Loucy (cell line): ENCODE measurements around the gene PRTFDC1.
A peak's percentile ranks its signal among the peaks of the same experiment; 100 is the strongest.

Experiments used
- H2AFZ ChIP-seq: fragments of 200-600 bp; sonication (generic); 2 replicates; pipeline ENCODE4 v1.6.0; 2016; ENCODE audit warnings: antibody characterized with exemption, mild to moderate bottlenecking, low read length, moderate library complexity
- H3F3A ChIP-seq: fragments of 200-600 bp; 2 replicates; pipeline ENCODE4 v1.6.0; 2016; ENCODE audit warnings: antibody characterized with exemption, low read depth, mild to moderate bottlenecking
- H3K27me3 ChIP-seq: fragments of 200-600 bp; sonication (generic); 2 replicates; pipeline ENCODE4 v1.6.1; 2014; ENCODE audit warnings: low read length, mild to moderate bottlenecking; ENCODE audit not compliant: insufficient read depth, poor library complexity, severe bottlenecking
- H3K36me3 ChIP-seq: fragments of 200-600 bp; sonication (generic); 2 replicates; pipeline ENCODE4 v1.6.1; 2016; ENCODE audit warnings: low read length; ENCODE audit not compliant: insufficient read depth
- H3K4me1 ChIP-seq: fragments of 200-600 bp; sonication (generic); 2 replicates; pipeline ENCODE4 v1.5.1; 2014; ENCODE audit warnings: low read length, mild to moderate bottlenecking; ENCODE audit not compliant: insufficient read depth, poor library complexity, severe bottlenecking
- H3K4me2 ChIP-seq: fragments of 200-600 bp; sonication (generic); 2 replicates; pipeline ENCODE4 v1.6.0; 2014; ENCODE audit warnings: antibody characterized with exemption, low read length, low read depth, mild to moderate bottlenecking; ENCODE audit not compliant: poor library complexity, severe bottlenecking
- H3K4me3 ChIP-seq: fragments of 200-600 bp; sonication (generic); 2 replicates; pipeline ENCODE4 v1.5.1; 2014; ENCODE audit warnings: low read length, mild to moderate bottlenecking, mixed read lengths; ENCODE audit not compliant: poor library complexity, severe bottlenecking
- H3K79me2 ChIP-seq: fragments of 200-600 bp; sonication (generic); 2 replicates; pipeline ENCODE4 v1.6.1; 2014; ENCODE audit warnings: low read length; ENCODE audit not compliant: insufficient read depth
- H3K9ac ChIP-seq: fragments of 200-600 bp; sonication (generic); 2 replicates; pipeline ENCODE4 v1.6.0; 2014; ENCODE audit warnings: mild to moderate bottlenecking, low read depth, low read length, moderate library complexity; ENCODE audit not compliant: poor library complexity, severe bottlenecking
- H3K9me2 ChIP-seq: fragments of 200-600 bp; sonication (generic); replicated peaks from 2 replicates; pipeline ENCODE4 v1.6.1; 2016; ENCODE audit warnings: low read depth, low read length, mixed read lengths
- H3K9me3 ChIP-seq: fragments of 200-600 bp; sonication (generic); 2 replicates; pipeline ENCODE4 v1.6.1; 2014; ENCODE audit warnings: mild to moderate bottlenecking, antibody characterized with exemption, low read length, low read depth; ENCODE audit not compliant: insufficient read depth
- H4K20me1 ChIP-seq: fragments of 200-600 bp; sonication (generic); 2 replicates; pipeline ENCODE4 v1.6.0; 2014; ENCODE audit warnings: antibody characterized with exemption, low read length, mild to moderate bottlenecking; ENCODE audit not compliant: insufficient read depth, poor library complexity, severe bottlenecking
- CTCF ChIP-seq: fragments of 200-600 bp; sonication (generic); conservative IDR thresholded peaks from 2 replicates; pipeline ENCODE4 v1.5.1; 2014; ENCODE audit warnings: mild to moderate bottlenecking, antibody characterized with exemption, low read length
- EZH2phosphoT487 ChIP-seq: fragments of 200-600 bp; IDR thresholded peaks from 2 replicates; pipeline ENCODE4 v1.6.1; 2018; ENCODE audit warnings: antibody characterized with exemption, mild to moderate bottlenecking, moderate library complexity, borderline replicate concordance

Gene PRTFDC1

GRCh38 chr10:24952707-24953645 is 570 bp upstream of the PRTFDC1 start:
- peaks cover 9% of the 10 kb centered on the region for H3K27me3 ChIP-seq
- peak overlapping the region; percentile 87 for H3K4me2 ChIP-seq
- H3K9me2 ChIP-seq, result no peaks in the 10 kb centered on the region
- H3K9ac ChIP-seq, result peak overlapping the region; percentile 59
- H3K36me3 ChIP-seq, result no peaks in the 10 kb centered on the region
- no peaks in the 10 kb centered on the region for H4K20me1 ChIP-seq
- peak; percentile 38 for TF ChIP-seq CTCF
- TF ChIP-seq EZH2phosphoT487, result no peak
- H2AFZ ChIP-seq, result peak overlapping the region; percentile 96
- H3K4me3 ChIP-seq, result peak overlapping the region; percentile 72
- H3F3A ChIP-seq, result no peaks in the 10 kb centered on the region
- H3K9me3 ChIP-seq, result no peaks in the 10 kb centered on the region
- H3K79me2 ChIP-seq, result no peaks in the 10 kb centered on the region
- peaks cover 8% of the 10 kb centered on the region for H3K4me1 ChIP-seq

GRCh38 chr10:24951201-24952142 is 934 bp downstream of the PRTFDC1 start:
- Histone ChIP-seq H3K9me3 (no peaks in the 10 kb centered on the region), H3K9me2 (no peaks in the 10 kb centered on the region), H3K27me3 (peaks cover 9% of the 10 kb centered on the region), H3K4me2 (peak overlapping the region; percentile 87), H2AFZ (peak overlapping the region; percentile 96), H3K9ac (peak overlapping the region; percentile 59), H3F3A (no peaks in the 10 kb centered on the region), H3K4me3 (peak overlapping the region; percentile 72), H4K20me1 (no peaks in the 10 kb centered on the region), H3K36me3 (no peaks in the 10 kb centered on the region), H3K79me2 (no peaks in the 10 kb centered on the region), H3K4me1 (peaks cover 8% of the 10 kb centered on the region)
- TF ChIP-seq EZH2phosphoT487 (no peak), CTCF (no peak)

GRCh38 chr10:24950439-24950838 is 2.0 kb downstream of the PRTFDC1 start:
- Histone ChIP-seq H2AFZ (no peak overlapping the region), H3K9me2 (no peaks in the 10 kb centered on the region), H3K9me3 (no peaks in the 10 kb centered on the region), H3K79me2 (no peaks in the 10 kb centered on the region), H3K4me1 (peaks cover 8% of the 10 kb centered on the region), H4K20me1 (no peaks in the 10 kb centered on the region), H3K4me3 (no peak overlapping the region), H3K27me3 (peaks cover 9% of the 10 kb centered on the region), H3K36me3 (no peaks in the 10 kb centered on the region), H3F3A (no peaks in the 10 kb centered on the region), H3K4me2 (no peak overlapping the region), H3K9ac (no peak overlapping the region)
- TF ChIP-seq CTCF (no peak), EZH2phosphoT487 (no peak)
